Activated CD4-positive, alpha-beta T cell treated with anti-CD3 and anti-CD28 coated beads for 48 hours (primary cell): ENCODE measurements around the gene RPL35.
"Not testable (repeated sequence)": the region's sequence is repeated elsewhere in the genome, so short reads cannot be mapped to it uniquely, and the experiment has no call there.

Source experiments
- DNase-seq: peaks from one replicate; pipeline ENCODE4 v3.0.0-alpha.2; 2020

RPL35 gene

DNA sequence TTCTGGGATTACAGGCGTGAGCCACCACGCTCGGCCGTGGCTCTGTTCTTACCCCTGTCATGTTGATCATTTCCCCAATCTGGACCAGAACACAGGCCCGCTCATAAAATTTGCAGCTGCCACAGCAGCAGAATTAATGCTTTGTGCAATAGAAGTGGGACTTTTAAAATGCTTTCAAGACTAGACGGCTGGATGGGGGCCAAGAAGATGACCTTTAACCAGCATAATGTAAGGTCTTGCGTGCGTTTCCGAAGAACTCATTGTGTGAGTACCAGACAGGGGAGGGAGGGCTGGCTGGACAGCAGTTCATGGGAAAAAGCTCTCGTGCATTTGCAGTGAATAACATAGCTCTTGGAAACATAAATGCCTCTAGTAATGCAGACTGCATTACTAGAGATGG, 12.0 kb downstream of the RPL35 start:
- no peak for DNase-seq

DNA sequence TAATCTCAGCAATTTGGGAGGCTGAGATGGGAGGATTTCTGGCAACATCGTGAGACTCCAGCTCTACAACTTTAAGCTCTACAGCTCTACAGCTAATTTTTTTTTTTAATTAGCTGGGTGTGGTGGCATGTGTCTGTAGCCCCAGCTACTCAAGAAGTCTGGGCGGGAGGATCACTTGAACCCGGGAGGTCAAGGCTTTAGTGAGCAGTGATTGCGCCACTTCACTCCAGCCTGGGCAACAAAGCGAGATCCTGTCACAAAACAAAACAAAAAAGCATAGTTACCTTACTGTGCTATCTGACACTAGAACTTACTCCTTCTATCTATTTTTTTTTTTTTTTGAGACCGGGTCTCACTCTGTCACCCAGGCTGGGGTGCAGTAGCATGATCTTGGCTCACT, 14.8 kb downstream of the RPL35 start:
- no peak for DNase-seq

DNA sequence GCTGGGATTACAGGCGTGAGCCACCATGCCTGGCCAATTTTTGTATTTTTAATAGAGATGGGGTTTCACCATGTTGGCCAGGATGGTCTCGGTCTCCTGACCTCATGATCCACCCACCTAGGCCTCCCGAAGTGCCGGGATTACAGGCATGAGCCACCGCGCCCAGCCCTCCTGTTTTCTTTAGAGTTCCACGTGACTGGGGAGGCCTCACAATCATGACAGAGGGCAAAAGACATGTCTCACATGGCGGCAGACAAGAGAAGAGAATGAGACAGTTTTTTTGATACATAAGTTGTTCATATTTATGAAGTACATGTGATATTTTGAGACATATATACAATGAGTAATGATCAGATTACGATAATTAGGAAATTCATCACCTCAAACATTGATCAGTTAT, 15.3 kb downstream of the RPL35 start:
- not testable (repeated sequence) for DNase-seq

DNA sequence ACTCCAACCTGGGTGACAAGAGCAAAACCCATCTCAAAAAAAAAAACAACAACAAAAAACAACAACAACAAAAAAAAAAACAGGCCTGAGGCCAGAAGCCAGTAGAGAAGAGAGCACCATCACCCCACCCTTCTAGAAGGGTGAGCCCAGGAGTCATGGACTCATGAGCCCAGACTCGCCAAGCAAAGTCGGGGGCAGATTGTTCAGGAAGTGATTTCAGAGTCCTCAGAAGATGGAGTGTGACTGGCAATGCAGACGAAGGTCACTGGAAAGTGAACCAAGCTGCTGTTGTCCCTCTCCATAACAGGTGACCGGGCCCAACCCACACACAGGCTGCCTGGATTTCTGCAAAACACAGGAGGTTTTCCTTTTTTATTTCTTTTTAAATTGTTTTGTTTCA, 17.5 kb downstream of the RPL35 start:
- DNase-seq: no peak

DNA sequence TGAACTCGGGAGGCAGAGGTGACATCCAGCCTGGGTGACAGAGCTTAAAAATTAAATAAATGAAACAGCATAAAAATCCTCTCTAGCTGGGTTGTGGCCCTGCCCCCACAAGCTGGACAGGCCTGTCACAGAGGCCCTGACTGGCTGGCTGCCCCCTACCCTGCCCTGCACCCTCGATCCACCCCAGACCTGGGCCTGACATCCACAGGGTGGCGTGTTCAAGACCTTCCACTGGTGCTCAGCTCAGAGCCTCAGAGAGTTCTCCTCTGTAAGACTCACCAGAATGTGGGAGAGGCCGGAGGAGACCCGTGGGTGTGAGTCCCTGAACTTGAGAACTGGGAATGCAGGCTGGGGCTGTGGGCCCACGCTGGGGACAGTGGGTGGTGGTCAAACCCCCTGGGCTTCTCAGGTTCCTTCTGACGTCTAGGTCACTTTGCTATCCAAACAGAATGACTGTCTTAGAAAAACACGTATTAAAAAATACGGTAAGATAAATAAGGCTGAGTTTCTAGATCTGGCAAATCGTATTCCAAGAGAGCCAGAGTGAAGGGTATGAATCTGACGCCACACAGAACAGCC, 18.2 kb downstream of the RPL35 start:
- no peak for DNase-seq

DNA sequence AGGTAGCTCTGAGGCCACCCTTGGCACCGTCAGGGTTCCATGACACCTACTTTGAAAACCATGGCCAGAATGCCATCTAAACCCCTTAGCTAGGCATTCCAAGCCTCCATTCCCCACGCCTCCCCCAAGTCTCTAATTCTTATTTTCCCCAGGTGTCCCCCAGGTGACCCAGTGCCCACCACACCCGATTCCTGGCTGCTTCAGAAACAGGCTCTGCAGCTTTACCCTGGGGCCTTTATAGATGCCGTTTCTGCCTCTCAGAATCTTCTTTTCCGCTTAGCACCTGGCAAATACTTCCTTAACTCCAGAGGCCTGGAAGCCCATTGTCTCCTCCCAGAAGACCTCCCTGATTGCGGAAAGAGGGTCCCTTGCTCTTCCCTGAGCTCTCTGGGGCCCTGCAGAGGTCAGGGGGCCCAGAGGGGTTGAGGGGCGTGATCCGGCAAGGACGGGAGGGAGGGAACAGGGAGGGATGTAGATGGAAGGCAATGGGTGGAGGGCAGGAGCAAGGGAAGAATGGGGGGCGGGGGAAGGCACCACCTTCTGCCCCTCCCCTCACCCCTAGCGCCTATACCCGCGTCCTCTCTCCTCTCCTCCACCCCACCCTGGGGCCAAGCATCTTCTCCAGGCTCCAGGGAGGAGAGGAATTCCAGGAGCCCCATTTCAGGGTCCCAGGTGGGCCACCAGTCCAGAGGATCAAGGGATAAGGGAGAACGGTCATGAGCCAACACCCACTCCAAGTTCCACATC, 20.5 kb downstream of the RPL35 start:
- no peak for DNase-seq

DNA sequence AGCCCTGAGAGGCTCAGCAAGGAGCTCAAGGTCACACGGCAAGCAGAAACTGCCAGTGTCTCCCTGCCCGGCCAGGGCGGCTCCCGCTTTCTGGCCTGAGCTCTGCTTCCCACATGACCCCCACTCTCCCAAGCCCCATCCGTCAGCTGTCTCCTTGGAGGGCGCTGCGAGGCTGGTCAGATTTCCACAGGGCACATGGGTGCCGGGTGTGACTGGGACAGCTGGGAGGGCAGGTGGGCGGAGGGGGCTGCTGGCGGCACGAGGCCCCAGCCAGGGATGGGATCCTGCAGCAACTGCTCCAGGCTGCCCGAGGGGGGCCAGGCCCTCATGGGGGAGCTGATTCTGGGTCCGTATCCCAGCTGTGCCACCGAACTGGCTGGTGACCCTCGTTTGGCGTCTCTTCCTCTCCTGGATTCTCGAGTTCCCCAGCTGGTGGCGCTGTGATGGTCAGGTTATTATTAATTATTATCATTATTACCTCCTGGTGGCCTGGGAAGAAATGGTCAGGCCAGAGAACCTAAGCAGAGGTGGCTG, 21.4 kb downstream of the RPL35 start:
- DNase-seq: no peak

DNA sequence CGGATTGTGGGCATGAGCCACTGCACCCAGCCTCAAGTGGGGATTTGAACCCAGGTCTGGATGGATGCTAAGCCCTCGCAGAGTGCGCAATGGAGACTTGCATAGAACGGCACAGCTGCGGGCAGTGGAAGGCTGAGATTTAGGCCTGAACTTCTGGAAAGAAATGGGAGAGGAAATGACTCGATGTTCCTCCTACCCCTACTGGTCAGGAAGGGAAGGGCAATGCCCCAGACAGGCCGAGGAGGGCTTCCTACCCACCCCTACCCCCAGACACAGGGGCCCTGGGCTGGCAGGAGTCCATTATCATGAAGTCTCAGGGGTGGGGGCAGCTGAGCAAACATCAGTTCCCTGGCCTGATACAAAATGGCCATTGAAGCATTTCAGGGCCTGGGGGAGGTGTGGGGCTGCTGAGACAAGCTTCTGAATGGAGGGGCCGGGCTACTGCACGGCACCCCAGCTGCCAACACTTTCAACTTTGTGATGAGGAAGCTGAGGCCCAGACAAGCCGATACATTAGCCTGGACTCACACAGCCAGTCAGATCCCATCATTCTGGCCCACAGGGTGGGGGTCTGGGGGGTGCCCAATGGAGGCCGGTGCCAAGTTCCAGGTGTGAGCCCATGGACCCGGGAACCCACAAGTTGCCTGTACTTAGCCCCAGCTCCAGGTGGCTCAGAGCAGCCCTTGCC, 22.0 kb downstream of the RPL35 start:
- DNase-seq: no peak

DNA sequence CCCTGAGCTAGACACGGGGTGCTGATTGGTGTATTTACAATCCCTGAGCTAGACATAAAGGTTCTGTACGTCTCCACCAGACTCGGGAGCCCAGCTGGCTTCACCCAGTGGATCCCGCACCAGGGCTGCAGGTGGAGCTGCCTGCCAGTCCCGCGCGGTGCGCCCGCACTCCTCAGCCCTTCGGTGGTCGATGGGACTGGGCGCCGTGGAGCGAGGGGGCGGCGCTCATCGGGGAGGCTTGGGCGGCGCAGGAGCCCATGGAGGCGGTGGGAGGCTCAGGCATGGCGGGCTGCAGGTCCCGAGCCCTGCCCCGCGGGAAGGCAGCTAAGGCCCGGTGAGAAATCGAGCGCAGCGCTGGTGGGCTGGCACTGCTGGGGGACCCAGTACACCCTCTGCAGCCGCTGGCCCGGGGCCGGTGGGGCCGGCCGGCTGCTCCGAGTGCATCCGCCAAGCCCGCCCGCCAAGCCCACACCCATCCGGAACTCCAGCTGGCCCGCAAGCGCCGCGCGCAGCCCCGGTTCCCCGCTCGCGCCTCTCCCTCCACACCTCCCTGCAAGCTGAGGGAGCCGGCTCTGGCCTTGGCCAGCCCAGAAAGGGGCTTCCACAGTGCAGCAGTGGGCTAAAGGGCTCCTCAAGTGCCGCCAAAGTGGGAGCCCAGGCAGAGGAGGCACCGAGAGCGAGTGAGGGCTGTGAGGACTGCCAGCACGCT, 23.0 kb downstream of the RPL35 start:
- not testable (repeated sequence) for DNase-seq

DNA sequence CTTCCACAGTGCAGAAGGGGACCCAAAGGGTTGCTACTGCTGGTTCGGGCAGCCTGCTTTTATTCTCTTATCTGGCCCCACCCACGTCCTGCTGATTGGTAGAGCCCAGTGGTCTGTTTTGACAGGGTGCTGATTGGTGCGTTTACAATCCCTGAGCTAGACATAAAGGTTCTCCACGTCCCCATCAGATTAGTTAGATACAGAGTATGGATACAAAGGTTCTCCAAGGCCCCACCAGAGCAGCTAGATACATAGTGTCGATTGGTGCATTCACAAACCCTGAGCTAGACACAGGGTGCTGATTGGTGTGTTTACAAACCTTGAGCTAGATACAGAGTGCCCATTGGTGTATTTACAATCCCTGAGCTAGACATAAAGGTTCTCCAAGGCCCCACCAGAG, 23.6 kb downstream of the RPL35 start:
- DNase-seq: not testable (repeated sequence)

DNA sequence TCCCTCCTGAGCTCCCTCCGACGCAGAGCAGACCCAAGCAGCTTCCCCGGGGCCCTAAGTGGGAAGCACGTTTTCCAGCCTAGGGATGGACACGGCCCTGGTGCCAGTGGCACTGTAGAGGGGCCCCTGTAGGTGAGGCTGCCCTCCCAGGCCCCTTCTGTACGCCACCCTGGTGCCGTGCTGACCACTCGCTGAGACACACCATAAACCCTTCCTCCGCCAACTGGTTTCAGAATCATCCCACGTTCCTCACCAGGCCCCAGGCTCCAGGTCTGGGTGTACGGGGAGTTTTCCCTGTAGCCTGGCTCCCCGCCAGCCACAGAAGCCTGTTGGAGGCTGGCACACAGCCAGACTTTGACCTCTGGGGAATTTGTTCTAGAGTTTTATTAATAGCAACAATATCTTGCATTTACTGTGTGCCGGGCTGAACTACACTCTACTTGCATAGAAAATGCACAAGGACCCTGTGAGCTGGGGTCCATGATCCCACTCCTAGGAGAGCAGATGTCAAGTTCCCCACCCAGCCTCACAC, 26.7 kb downstream of the RPL35 start:
- no peak for DNase-seq

DNA sequence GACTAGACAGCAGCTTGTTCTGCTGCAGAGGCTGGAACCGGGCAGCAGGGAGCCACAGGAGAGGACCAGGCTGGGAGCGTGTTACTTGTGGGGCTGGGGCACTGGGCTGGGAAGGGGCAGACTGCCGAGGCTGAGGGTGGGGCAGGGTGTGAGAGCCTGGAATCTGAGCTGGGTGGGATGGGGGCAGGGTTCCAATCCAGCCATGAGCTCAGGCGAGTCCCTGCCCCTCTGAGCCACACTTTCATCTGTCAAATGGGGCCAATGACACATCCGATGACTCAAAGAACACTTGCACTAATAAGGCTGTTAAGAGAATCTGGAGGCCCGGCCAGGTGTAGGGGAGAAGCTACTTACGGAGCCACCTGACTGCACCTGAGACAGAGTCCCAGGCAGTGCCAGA, 27.2 kb downstream of the RPL35 start:
- DNase-seq: peak; percentile 30

DNA sequence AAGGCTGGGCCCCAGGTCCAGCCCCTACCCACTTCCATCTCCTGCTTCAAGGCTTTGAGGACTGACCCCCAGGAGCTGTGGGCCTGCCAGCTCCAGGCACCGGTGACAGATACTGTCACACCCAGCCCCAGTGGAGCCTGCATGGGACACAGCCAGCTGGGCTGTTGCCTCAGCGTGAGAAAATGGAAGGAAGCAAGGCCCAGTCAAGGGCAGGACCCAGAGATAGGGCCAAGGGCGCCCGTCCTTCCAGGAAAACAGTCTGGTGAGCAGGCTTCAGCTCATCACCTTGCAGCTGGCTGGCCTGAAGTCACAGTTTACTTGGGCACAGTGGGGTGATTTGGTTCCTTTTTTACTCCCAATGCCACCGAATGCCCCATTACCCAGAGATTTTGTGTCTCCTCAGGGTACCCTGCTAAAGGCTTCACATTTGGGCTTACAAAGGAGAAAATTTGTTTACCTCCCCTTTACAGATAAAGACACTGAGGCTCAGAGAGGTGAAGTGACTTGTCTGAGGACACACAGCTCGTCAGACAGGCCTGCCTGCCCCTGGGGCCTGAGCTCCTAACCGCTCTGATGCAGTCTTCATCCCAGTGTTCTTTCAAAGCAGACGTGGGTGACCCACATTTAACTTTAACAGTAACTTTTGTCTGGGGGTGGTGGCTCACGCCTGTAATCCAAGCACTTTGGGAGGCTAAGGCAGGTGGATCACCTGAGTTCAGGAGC, 30.0 kb downstream of the RPL35 start:
- DNase-seq: no peak

DNA sequence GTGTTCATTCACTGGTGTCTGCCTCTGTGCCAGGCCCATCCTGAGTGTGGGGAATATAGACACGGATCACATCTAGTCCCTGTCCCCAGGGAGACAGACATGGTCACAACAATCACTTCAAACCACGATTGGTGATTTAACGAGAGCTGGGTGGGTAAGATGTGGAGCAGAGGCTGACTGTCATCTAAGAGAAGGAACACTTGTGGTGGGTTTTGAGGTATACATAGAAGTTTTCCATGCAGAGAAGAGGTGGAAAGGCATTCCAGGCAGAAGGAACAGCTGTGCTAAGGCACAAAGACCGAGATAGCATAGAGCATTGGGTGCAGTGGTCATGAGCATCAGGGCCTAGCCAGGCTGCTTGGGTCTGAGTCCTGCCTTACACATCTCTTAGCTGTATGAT, 31.2 kb downstream of the RPL35 start:
- no peak for DNase-seq

DNA sequence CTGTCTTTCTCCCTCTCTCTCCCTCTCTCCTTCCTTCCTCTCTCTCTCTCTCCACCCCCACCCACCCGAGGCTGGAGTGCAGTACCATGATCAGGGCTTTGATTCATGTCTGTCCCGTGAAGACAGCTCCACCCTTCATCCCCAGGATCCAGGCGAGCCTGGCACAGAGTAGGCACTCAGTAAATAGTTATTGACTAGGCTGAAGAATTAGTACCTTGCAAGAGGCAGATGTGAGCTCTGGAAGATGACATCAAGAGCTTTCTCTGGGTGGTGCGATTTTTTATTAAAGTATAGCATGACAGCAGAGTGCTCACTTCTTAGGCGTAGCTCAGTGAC, 32.5 kb downstream of the RPL35 start:
- DNase-seq: no peak

DNA sequence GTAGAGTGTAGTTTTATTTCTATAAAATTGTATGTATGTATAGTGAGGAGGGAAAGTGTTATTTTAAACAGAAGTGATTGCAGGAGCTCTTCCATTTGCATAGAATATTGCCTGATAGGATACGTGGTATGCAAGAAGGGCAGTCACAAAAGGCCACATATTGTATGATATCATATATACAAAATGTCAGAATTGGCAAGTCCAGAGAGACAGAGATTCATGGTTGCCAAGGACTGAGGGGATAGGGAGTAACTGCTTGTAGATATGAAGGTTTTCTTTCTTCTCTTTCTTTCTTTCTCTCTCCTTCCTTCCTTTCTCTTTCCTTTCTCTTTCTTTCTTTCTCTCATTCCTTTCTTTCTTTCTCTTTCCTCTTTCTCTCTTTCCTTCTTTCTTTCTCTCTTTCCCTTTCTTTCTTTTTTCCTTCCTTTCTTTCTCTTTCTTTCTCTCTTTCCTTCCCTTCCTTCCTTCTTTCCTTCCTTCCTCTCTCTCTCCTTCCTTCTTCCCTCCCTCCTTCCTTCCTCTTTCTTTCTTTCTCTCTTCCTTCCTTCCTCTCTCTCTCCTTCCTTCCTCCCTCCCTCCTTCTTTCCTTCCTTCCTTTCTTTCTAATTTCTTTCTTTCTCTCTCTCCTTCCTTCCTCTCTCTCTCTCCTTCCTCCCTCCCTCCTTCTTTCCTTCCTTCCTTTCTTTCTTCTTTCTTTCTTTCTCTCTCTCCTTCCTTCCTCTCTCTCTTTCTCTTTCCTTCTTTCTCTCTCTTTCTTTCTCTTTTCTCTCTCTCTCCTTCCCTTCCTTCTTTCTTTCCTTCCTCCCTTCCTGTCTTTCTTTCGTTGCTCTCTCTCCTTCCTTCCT, 33.0 kb downstream of the RPL35 start:
- DNase-seq: no peak

DNA sequence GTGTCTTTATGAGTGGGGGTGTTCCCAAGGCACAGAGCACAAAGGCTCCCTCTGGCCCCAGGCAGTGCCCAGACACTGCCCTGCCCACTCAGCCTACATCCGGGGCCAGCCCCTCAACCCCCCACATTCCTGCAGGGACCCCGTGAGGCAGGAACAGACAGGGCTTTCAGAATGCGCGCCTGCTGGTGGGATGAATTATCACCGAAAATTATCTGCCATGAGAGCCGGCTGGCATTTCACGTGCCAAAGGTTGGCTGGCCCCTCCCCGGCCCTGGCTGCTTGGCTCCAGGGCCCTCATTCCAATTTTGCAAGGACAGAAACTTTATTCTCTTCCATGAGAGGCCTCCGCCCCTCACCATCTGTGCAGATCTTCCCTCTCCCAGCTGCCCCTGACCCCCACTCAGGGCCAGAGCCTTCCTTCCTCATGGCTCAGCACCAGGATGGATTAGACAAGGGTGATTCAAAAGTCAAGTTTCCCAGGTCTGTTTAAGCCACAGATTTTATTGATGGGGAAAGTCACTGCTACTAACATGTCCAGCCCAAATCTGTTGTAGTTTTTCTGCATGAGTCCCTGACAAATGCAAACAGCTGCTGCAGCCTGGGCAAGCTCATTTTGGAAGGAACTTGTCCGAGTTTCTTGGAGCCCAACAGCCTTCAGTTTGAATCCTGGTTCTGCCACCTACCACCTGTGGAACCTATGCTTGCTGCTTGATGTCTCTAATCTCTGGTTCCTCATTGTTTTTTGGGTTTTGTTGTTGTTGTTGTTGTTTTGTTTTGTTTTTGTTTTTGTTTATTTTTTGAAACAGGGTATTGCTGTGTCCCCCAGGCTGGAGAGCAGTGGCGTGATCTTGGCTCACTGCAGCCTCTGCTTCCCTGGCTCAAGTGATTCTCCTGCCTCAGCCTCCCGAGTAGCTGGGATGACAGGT, 40.8 kb downstream of the RPL35 start:
- no peak for DNase-seq

DNA sequence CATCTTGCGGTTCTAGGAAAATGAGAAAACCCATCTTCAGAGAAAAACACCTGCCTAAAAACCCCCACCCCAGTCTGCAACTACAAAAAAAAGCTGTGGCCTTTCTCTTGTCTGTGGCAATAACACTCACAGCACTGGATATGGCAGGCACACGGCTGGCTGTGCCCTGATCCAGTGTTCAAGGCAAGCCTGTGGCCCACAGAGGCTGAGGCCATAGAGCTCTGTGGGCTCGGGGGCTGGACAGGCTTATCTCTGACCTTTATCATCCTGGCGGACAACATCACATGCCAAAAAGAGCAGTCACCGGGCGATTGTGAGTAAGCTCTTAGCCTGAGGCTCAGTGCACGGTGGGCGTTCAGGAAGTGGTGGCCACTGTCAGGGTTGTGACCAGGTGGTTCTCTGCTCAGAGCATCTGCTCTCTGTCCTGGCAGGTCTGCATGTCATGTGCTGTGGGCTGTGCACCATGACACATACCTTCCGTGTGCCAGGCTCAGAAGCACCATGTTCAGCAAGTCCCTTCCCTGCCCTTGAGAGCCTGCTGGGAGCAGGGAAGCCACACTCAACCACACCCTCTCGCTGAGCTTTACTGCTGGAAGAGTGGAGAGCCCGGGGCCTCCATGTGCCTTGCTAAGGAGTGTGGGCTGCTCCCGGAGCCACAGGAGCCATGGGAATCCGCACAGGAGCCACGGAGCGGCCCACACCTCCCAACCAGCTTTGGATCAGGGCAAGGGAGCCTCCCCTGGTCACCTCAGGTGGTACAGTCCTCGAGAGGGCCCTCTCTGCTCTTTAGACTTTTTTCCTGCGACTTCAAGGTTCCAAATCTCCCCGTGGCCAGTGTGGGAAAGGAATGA, 43.1 kb downstream of the RPL35 start:
- peak; percentile 24 for DNase-seq

DNA sequence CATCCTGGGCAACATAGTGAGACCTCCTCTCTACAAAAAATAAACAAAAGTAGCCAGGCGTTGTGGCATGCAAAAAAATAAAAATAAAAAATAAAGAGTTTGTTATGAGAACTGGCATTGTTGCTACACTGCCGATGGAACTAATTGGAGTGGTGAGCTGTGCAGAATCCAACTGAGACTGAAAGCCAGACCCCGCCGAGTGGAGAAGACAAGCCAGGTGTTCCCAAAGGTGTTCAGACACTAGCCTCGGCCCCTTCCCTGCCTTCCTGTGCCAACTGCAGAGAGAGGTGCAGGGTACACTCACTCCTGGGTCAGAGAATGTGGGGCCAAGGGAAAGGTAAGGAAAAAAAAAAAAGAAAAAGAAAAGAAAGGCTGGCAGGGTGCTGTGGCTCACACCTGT, 46.2 kb downstream of the RPL35 start:
- DNase-seq: no peak

DNA sequence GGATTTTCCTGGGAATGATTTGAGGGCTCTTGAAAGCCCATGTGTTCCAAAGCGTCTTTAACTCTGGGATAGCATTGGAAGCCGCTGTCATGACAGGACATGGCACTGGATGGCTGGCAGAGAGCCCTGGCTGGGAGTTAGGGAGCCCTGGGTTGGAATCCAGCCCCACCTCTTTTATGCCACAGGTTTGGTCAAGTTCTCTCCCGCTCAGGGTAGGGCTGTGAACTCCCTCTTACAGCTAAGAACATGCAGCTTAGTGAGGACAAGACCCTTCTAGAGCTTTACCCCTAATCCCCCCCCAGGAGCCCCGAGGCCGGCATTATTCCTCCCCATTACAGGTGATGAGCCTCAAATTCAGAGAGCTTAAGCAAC, 47.6 kb downstream of the RPL35 start:
- DNase-seq: no peak
